Skin of body (tissue), 2 donors: ENCODE results near the gene PHF19. TPM values are rescaled to one million over a fixed set of nuclear protein-coding genes. Genes with fewer than 3 reads are reported as not detected.

Source experiments
- DNase-seq: peaks from one replicate; lab custom pipeline; 2025; lab: John Stamatoyannopoulos, UW
- total RNA-seq: library from RNA; depleted of rRNA; stranded (reverse); fragments of >200 nt; gene quantifications from one replicate; pipeline ENCODE4 v1.2.3, GENCODE V29; 2014

Gene PHF19
- total RNA-seq, 1 donor from 2014 or later: 23.5 TPM

- no peak for DNase-seq
These were observed 16.0 kb upstream of the PHF19 start for GRCh38 chr9:120892748-120893610.

- no peak for DNase-seq
These were observed 15.1 kb upstream of the PHF19 start for GRCh38 chr9:120891884-120892747.

- DNase-seq: no peak
These were observed 14.4 kb upstream of the PHF19 start for GRCh38 chr9:120891245-120891883.

GRCh38 chr9:120890320-120891244 is 13.6 kb upstream of the PHF19 start:
- DNase-seq: no peak

GRCh38 chr9:120889606-120890271 is 12.8 kb upstream of the PHF19 start:
- no peak for DNase-seq

GRCh38 chr9:120888626-120889025 is 11.6 kb upstream of the PHF19 start:
- DNase-seq: no peak

- DNase-seq: no peak
These were observed 9.5 kb upstream of the PHF19 start for GRCh38 chr9:120886490-120886967.

- peak; percentile 58 for DNase-seq
These were observed 9.0 kb upstream of the PHF19 start for GRCh38 chr9:120885958-120886357.

GRCh38 chr9:120885457-120885856 is 8.5 kb upstream of the PHF19 start:
- DNase-seq: no peak

- no peak for DNase-seq
These were observed 6.6 kb upstream of the PHF19 start for GRCh38 chr9:120883608-120883996.

- no peak for DNase-seq
These were observed 6.1 kb upstream of the PHF19 start for GRCh38 chr9:120882935-120883607.

GRCh38 chr9:120879446-120879845 is 2.5 kb upstream of the PHF19 start:
- no peak for DNase-seq

- DNase-seq: no peak
These were observed 1.5 kb upstream of the PHF19 start for GRCh38 chr9:120878188-120879130.

- DNase-seq: peak; percentile 45
These were observed 467 bp upstream of the PHF19 start for GRCh38 chr9:120877276-120878034.

- DNase-seq: peak; percentile 70
These were observed 790 bp downstream of the PHF19 start for GRCh38 chr9:120875954-120876841.

GRCh38 chr9:120875643-120875953 is 1.4 kb downstream of the PHF19 start:
- no peak for DNase-seq

- DNase-seq: peak; percentile 18
These were observed 1.8 kb downstream of the PHF19 start for GRCh38 chr9:120875195-120875565.
